ENCODE measurements around the gene CRHR2.

GRCh38 chr7:30717181-30717580 is 34.9 kb upstream of the CRHR2 start:
- TF ChIP-seq CTCF (IDR thresholded peaks at IDR 0.05): no peak
- no peak for TF ChIP-seq POLR2A (IDR thresholded peaks at IDR 0.05)
